NCI-H345 (cell line): ENCODE results near the gene SPRY1.

Source experiments
- DNase-seq: peaks from one replicate; lab custom pipeline; 2025; lab: John Stamatoyannopoulos, UW

Gene SPRY1

GRCh38 chr4:123379392-123379791, 17.2 kb upstream of the SPRY1 start:
- no peak for DNase-seq

GRCh38 chr4:123380728-123381716, 15.6 kb upstream of the SPRY1 start:
- DNase-seq: no peak

- no peak for DNase-seq
These were observed 14.6 kb upstream of the SPRY1 start for GRCh38 chr4:123381996-123382395.

- no peak for DNase-seq
These were observed 13.0 kb upstream of the SPRY1 start for GRCh38 chr4:123383566-123383965.

GRCh38 chr4:123386609-123387008, 10.0 kb upstream of the SPRY1 start:
- DNase-seq: no peak

GRCh38 chr4:123390846-123391456, 5.6 kb upstream of the SPRY1 start:
- peak; percentile 8 for DNase-seq

GRCh38 chr4:123393721-123394120, 2.9 kb upstream of the SPRY1 start:
- DNase-seq: no peak

- DNase-seq: peak; percentile 57
These were observed 810 bp downstream of the SPRY1 start for GRCh38 chr4:123397144-123398065.

- DNase-seq: peak; percentile 57
These were observed 1.7 kb downstream of the SPRY1 start for GRCh38 chr4:123398066-123398852.

GRCh38 chr4:123398853-123399626, 2.4 kb downstream of the SPRY1 start:
- no peak for DNase-seq

GRCh38 chr4:123399627-123400358, 3.2 kb downstream of the SPRY1 start:
- no peak for DNase-seq

- DNase-seq: no peak
These were observed 4.9 kb downstream of the SPRY1 start for GRCh38 chr4:123401271-123402120.

- DNase-seq: no peak
These were observed 5.5 kb downstream of the SPRY1 start for GRCh38 chr4:123402121-123402465.

- no peak for DNase-seq
These were observed 6.5 kb downstream of the SPRY1 start for GRCh38 chr4:123403080-123403604.

GRCh38 chr4:123404533-123404932, 7.9 kb downstream of the SPRY1 start:
- DNase-seq: no peak

- DNase-seq: no peak
These were observed 8.8 kb downstream of the SPRY1 start for GRCh38 chr4:123405267-123405865.

- no peak for DNase-seq
These were observed 10.3 kb downstream of the SPRY1 start for GRCh38 chr4:123406872-123407271.

- DNase-seq: no peak
These were observed 12.0 kb downstream of the SPRY1 start for GRCh38 chr4:123408471-123409084.
